Uterus (tissue), 4 donors: ENCODE measurements around the gene DIPK1A. TPM values are rescaled to one million over a fixed set of nuclear protein-coding genes. Genes with fewer than 3 reads are reported as not detected.

Experiments
- DNase-seq, 2 donors: peaks; one replicate each; pipeline ENCODE4 v3.0.0-alpha.2; 2019 to 2020
- H3K27ac ChIP-seq, 2 donors: fragments of 200-600 bp; sonication (generic); 1 replicate in 1 of 2; 2 replicates in 1 of 2; pipeline ENCODE4 v1.5.1; 2016 to 2018
- H3K27me3 ChIP-seq, 2 donors: fragments of 200-600 bp; sonication (generic); one replicate each; pipeline ENCODE4 v1.5.1; 2018 to 2019; ENCODE audit warnings: control low read depth in 1 of 2
- H3K36me3 ChIP-seq, 2 donors: fragments of 200-600 bp; sonication (generic); one replicate each; pipeline ENCODE4 v1.5.1; 2019; ENCODE audit warnings: control low read depth in 1 of 2
- H3K4me1 ChIP-seq, 2 donors: fragments of 200-600 bp; sonication (generic); one replicate each; pipeline ENCODE4 v1.5.1; 2018 to 2019; ENCODE audit warnings: control low read depth in 1 of 2
- H3K4me3 ChIP-seq, 2 donors: fragments of 200-600 bp; sonication (generic); 1 replicate in 1 of 2; 2 replicates in 1 of 2; pipeline ENCODE4 v1.5.1; 2018 to 2019; ENCODE audit warnings: mild to moderate bottlenecking in 1 of 2
- H3K9me3 ChIP-seq, 2 donors: fragments of 200-600 bp; sonication (generic); one replicate each; pipeline ENCODE4 v1.5.1; 2019; ENCODE audit warnings: control low read depth in 1 of 2
- POLR2A ChIP-seq, 2 donors: fragments of 450-650 bp; IDR thresholded peaks; one replicate each; pipeline ENCODE4 v1.6.1; 2016; ENCODE audit warnings: antibody characterized with exemption in 2 of 2, mild to moderate bottlenecking in 1 of 2, moderate library complexity in 1 of 2
- intact Hi-C: fragments of 100-400 bp; cut with DNase I; formaldehyde crosslinking; loops from one replicate; pipeline ENCODE4 v1.15.1; 2023; ENCODE audit warnings: low total_unique reads
- total RNA-seq, 4 donors: library from RNA; depleted of rRNA in 3 of 4; stranded (reverse); fragments of >200 nt in 3 of 4; gene quantifications; one replicate each; pipeline versions ENCODE4 v1.1.0 to v1.2.4, GENCODE V29; 2014 to 2023
- TF ChIP-seq, protein P1 (sequence below), 4 experiments: fragments of 200-600 bp in 2 of 4; fragments of 450-650 bp in 2 of 4; sonication (generic) in 2 of 4; IDR thresholded peaks; one replicate each; pipeline ENCODE4 v1.5.1; 2016 to 2019; ENCODE audit warnings: antibody characterized with exemption in 4 of 4, mild to moderate bottlenecking in 2 of 4, moderate library complexity in 1 of 4
- donor health status: DM: yes; HTN: yes; CAD: no.

DIPK1A gene
- total RNA-seq, 4 donors from 2014 or later = 15.5 to 28.4 (median 20.8) TPM

DNA sequence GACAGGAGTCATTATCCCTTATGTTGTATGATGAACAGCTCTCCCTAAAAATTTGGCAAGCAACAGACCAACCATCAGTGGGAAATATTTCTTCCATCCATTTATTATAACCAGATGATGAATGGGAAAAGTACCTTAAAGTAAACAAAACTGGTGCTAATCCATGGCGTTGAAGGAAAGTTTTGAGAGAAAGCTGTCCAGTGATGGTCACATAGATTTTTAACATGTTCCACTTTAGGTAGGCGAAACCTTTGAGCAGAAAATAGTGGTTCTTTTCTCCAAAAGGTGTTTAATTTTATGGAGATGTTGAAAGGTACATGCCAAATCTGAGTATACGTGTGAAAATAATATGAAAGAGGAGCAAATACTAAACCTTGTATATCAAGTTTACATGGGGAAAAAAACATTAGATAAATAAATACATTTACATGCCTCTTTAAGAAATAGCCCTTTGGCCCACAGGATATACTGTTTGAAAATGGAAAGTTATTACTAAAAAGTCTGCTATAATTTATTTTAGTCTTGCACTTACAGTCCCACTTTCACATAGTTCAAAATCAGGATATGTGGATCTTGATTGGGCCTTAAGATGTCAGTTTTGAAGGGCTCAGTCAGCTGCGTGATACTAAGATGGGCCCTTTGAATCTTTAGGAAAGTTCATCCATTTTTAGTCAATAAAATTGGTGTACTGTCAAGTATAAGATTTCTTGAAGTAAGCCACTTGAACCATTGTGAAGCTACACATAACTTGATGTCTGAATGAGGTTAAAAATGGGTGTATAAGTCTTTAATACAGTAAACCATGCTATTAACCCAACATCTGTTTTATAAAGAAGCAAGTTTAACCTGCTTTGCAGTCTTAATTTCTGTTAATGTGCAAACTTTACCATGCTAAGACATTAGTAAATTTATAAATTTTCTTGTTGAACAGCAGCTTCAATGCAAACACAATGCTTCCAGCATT, 118.9 kb downstream of the DIPK1A start:
- no peak for DNase-seq
- no peak overlapping the region for H3K27ac ChIP-seq
- H3K4me3 ChIP-seq = no peak overlapping the region
- H3K4me1 ChIP-seq = peaks cover 7 to 12% of the 10 kb centered on the region in 2 donors
- H3K9me3 ChIP-seq = no peaks in the 10 kb centered on the region
- H3K36me3 ChIP-seq = no peaks in the 10 kb centered on the region
- TF ChIP-seq, protein P1, sequence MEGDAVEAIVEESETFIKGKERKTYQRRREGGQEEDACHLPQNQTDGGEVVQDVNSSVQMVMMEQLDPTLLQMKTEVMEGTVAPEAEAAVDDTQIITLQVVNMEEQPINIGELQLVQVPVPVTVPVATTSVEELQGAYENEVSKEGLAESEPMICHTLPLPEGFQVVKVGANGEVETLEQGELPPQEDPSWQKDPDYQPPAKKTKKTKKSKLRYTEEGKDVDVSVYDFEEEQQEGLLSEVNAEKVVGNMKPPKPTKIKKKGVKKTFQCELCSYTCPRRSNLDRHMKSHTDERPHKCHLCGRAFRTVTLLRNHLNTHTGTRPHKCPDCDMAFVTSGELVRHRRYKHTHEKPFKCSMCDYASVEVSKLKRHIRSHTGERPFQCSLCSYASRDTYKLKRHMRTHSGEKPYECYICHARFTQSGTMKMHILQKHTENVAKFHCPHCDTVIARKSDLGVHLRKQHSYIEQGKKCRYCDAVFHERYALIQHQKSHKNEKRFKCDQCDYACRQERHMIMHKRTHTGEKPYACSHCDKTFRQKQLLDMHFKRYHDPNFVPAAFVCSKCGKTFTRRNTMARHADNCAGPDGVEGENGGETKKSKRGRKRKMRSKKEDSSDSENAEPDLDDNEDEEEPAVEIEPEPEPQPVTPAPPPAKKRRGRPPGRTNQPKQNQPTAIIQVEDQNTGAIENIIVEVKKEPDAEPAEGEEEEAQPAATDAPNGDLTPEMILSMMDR (IDR thresholded peaks at IDR 0.05) = no peak
- no peak for TF ChIP-seq POLR2A (IDR thresholded peaks at IDR 0.05)
- H3K27me3 ChIP-seq = no peaks in the 10 kb centered on the region
- intact Hi-C loops = no loop called here

DNA sequence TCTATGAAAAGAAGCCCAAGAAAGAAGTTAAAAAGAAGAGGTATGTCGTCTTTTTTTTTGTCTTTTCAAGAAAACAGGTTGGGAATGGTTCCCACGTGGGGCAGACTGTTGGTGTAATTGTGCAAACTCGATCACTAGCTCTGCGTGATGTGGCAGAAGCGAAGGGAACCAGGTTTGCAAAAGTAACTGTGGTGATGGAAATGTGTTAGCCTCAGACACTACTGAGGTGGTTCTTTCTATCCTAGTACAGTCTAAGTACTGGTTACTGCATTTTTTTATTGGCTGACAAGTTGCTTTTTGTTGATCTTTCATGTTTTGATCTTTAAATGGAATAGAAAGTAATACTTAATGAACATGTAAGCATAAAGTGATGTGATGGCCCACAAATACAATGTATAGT, 120.7 kb downstream of the DIPK1A start:
- H3K27me3 ChIP-seq = no peaks in the 10 kb centered on the region
- H3K4me3 ChIP-seq = no peak overlapping the region
- intact Hi-C loops = no loop called here
- no peak overlapping the region for H3K27ac ChIP-seq
- H3K36me3 ChIP-seq = no peaks in the 10 kb centered on the region
- peaks cover 7 to 14% of the 10 kb centered on the region in 2 donors for H3K4me1 ChIP-seq
- no peaks in the 10 kb centered on the region for H3K9me3 ChIP-seq
- TF ChIP-seq, protein P1 (IDR thresholded peaks at IDR 0.05) = no peak
- no peak for TF ChIP-seq POLR2A (IDR thresholded peaks at IDR 0.05)
- no peak for DNase-seq

DNA sequence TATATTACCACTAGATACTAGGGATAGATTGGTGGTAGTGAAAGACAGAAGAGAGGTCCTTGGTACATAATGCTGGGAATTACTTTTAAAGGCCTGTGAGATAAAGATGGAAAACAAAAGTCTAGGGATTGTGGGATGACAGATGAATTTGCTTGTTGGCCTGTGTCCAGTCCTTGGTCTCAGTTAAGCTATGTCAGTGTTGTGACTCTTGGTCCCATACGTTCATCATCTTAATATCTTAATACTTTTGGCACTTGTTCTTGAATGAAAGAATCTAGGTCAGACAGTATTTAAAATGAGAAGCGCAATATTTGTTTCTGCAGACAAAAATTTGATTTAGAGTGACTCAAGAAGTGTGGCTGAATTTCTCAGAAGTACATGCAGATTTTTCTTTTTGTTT, 121.8 kb downstream of the DIPK1A start:
- intact Hi-C loops = no loop called here
- Histone ChIP-seq H3K9me3 (no peaks in the 10 kb centered on the region), H3K27me3 (no peaks in the 10 kb centered on the region), H3K4me3 (no peak overlapping the region), H3K27ac (no peak overlapping the region), H3K4me1 (peaks cover 7 to 15% of the 10 kb centered on the region in 2 donors), H3K36me3 (no peaks in the 10 kb centered on the region)
- no peak for TF ChIP-seq POLR2A (IDR thresholded peaks at IDR 0.05)
- TF ChIP-seq, protein P1 (IDR thresholded peaks at IDR 0.05) = no peak
- no peak for DNase-seq

DNA sequence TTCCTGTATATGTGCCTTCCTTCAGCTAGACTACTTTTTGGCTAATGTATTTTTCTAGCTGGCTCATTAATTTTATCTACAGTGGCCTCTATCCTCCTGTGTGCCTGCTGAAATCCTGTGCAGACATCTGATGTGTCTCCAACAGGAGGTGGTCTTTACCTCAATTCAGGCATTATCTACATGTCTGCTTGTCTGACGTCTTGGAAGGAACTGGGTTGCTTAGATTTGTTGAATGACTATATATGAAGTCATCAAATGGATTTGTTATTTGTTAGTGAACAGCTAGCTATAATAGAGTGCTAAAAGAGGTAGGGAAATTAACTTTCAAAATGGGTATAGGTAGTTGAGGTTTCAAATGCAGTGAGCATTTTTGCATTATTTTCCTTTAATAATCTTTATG, 122.7 kb downstream of the DIPK1A start:
- Histone ChIP-seq H3K9me3 (no peaks in the 10 kb centered on the region), H3K27ac (no peak overlapping the region), H3K27me3 (no peaks in the 10 kb centered on the region), H3K36me3 (no peaks in the 10 kb centered on the region), H3K4me1 (peaks cover 7 to 24% of the 10 kb centered on the region in 2 donors), H3K4me3 (no peak overlapping the region)
- TF ChIP-seq, protein P1 (IDR thresholded peaks at IDR 0.05) = no peak
- intact Hi-C loops = no loop called here
- DNase-seq = no peak

DNA sequence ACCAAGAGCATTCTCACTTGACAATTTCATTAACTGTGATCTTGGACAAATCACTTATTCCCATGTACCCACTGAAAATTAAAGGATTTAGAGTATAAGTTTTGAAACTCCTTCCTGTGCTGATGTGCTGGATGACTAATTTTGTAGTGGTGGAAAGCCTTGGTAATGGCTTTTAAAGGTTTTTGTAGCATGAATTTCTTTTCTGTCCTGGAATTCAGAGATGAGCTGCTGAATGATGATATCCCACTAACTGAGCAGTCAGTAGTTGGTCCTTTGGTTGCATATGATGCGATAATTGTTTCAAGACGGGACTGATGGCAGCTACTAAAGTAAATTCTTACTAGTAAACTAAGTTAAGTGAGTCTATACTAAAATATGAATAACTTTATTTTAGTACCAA, 124.2 kb downstream of the DIPK1A start:
- intact Hi-C loops = no loop called here
- Histone ChIP-seq H3K4me1 (peaks cover 7 to 26% of the 10 kb centered on the region in 2 donors), H3K27me3 (no peaks in the 10 kb centered on the region), H3K9me3 (no peaks in the 10 kb centered on the region), H3K27ac (no peak overlapping the region), H3K36me3 (no peaks in the 10 kb centered on the region), H3K4me3 (no peak overlapping the region)
- TF ChIP-seq, protein P1 (IDR thresholded peaks at IDR 0.05) = no peak
- TF ChIP-seq POLR2A (IDR thresholded peaks at IDR 0.05) = no peak
- no peak for DNase-seq
